H1 (cell line): Measurements from ENCODE around the gene RNF208. TPM values are rescaled to one million over a fixed set of nuclear protein-coding genes. Genes with fewer than 3 reads are reported as not detected.

Source experiments
- KDM5A ChIP-seq: fragments of 200-600 bp; IDR thresholded peaks from 2 replicates; pipeline ENCODE4 v1.7.1; 2012; ENCODE audit warnings: mild to moderate bottlenecking, low read length, inconsistent platforms, mixed read lengths
- SAP30 ChIP-seq: fragments of 300-600 bp; sonication (generic); IDR thresholded peaks from 2 replicates; pipeline ENCODE4 v1.7.1; 2012; ENCODE audit warnings: low read length, moderate library complexity, mild to moderate bottlenecking, inconsistent platforms; ENCODE audit not compliant: insufficient read depth, insufficient replicate concordance
- SIN3A ChIP-seq, 2 experiments: IDR thresholded peaks in 1 of 2; conservative IDR thresholded peaks in 1 of 2; 2 replicates each; pipeline ENCODE4 v1.6.1; 2011 to 2012; ENCODE audit warnings: low read length in 2 of 2, improper control_type of control experiment in 1 of 2, low read depth in 1 of 2, mild to moderate bottlenecking in 1 of 2
- SIRT6 ChIP-seq: IDR thresholded peaks from one replicate; pipeline ENCODE4 v1.7.1; 2012; ENCODE audit warnings: low read length, inconsistent platforms
- polyA plus RNA-seq, 7 experiments: library from polyadenylated mRNA; depleted of rRNA in 3 of 7; stranded (reverse) in 5 of 7; unstranded in 2 of 7; fragments of >200 nt in 5 of 7; fragments of 200-250 nt in 2 of 7; gene quantifications; 1 replicate in 5 of 7; 2 replicates in 1 of 7; 4 replicates in 1 of 7; pipeline versions ENCODE4 v1.2.1 to v1.2.3, GENCODE V29; 2011 to 2013; ENCODE audit warnings: missing spikeins in 2 of 7, mixed read lengths in 2 of 7
- total RNA-seq: library from RNA; stranded (reverse); fragmentation: NEBNext Ultra II Directional; extraction: Animal tissue kit (Norgen Biotek cat#: 25700); gene quantifications from 2 replicates; pipeline ENCODE4 v1.2.1, GENCODE V29; 2021

The RNF208 gene
- total and polyA plus RNA-seq, 2 of the 8 experiments (the other 6 are each of a cell fraction or from before 2014, with no cell fraction given), result 2.7 to 7.7 TPM

DNA sequence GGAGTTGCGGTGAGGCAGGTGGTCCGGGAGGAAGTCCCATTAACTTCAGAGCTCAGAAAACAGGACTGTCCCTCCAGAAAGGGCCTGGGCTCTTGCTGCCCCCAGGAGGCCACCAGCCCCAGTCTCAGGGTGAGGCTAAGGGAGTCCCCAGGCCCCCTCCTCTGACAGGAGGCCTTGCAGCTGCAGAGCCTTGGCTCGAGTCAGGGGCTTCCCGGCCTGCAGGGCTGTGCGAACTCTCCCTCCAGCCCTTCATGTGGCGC lies 25.8 kb upstream of the RNF208 start (continued):
- TF ChIP-seq KDM5A, result no peak
- TF ChIP-seq SIN3A (conservative IDR thresholded peaks at IDR 0.05 in 1 of 2, IDR thresholded peaks at IDR 0.05 in 1 of 2; ENCODE audit: low read depth in 1 of 2, low read length in 2 of 2), result no peak
- TF ChIP-seq SAP30, result no peak
- TF ChIP-seq SIRT6, result no peak
